Memory B cell (primary cell): ENCODE data around the gene SLC44A2.
A peak's percentile ranks its signal among the peaks of the same experiment; 100 is the strongest.

ENCODE experiments used
- ATAC-seq: fragments of 150-1000 bp; cut with Tn5 transposase; 2 replicates; pipeline ENCODE4 v1.10.0; 2021; ENCODE audit warnings: low read depth, mild to moderate bottlenecking, moderate library complexity
- DNase-seq, 2 donors: peaks; one replicate each; pipeline ENCODE4 v3.0.0; 2022; ENCODE audit warnings: low spot score in 2 of 2
- H3K27ac Mint-ChIP-seq: one replicate; pipeline ENCODE4 v1.8.0; 2022; ENCODE audit warnings: mild to moderate bottlenecking, moderate library complexity, mixed read lengths
- H3K27me3 Mint-ChIP-seq: one replicate; pipeline ENCODE4 v1.8.0; 2022; ENCODE audit warnings: mixed read lengths
- H3K36me3 Mint-ChIP-seq: one replicate; pipeline ENCODE4 v1.8.0; 2022; ENCODE audit warnings: mild to moderate bottlenecking, mixed read lengths
- H3K4me1 Mint-ChIP-seq: one replicate; pipeline ENCODE4 v1.8.0; 2022; ENCODE audit warnings: mixed read lengths
- H3K4me3 Mint-ChIP-seq: one replicate; pipeline ENCODE4 v1.8.0; 2022; ENCODE audit warnings: mild to moderate bottlenecking, moderate library complexity, mixed read lengths
- H3K9me3 Mint-ChIP-seq: one replicate; pipeline ENCODE4 v1.8.0; 2022; ENCODE audit warnings: mixed read lengths

The SLC44A2 gene

GRCh38 chr19:10603084-10603872 is 22.1 kb upstream of the SLC44A2 start:
- no peaks in the 10 kb centered on the region for H3K27me3 Mint-ChIP-seq
- H3K9me3 Mint-ChIP-seq = no peaks in the 10 kb centered on the region
- peak overlapping the region; percentile 96 for H3K27ac Mint-ChIP-seq
- ATAC-seq (peak; percentile 45), DNase-seq (peak in 1 of 2 donors; percentile 71)
- peaks cover 18% of the 10 kb centered on the region for H3K4me1 Mint-ChIP-seq
- peak overlapping the region; percentile 99 for H3K4me3 Mint-ChIP-seq
- peaks cover 4% of the 10 kb centered on the region for H3K36me3 Mint-ChIP-seq

DNA sequence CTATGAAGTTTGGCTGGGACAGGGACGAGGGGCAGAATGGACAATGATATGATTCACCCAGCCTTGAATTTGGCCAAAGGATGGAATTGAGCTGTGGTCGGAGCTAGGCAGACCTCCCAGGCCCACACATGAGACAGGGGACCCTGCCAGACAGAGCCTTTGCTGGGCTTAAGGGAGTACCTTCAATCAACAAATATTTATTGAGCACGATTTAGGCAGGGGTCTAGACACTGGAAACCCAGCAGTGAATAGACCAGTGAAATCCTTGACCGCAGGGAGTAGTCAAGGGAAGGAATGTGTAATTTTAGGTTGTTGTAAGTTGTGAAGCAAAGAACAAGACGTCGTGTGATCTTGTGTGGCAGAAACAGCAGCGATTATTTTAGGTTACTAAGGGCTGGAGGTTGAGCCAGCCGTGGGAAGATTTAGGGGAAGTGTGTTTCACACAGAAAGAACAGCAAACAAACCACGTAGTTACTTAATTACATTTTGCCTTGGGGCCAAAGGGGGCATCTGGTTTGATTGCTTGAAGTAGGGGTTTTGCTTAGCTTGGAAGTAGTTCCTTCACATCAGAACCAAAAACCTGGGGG is 21.4 kb upstream of the SLC44A2 start:
- H3K36me3 Mint-ChIP-seq = peaks cover 4% of the 10 kb centered on the region
- no peaks in the 10 kb centered on the region for H3K9me3 Mint-ChIP-seq
- DNase-seq = peak; percentile 62 to 66
- ATAC-seq = peak; percentile 54
- H3K27me3 Mint-ChIP-seq = no peaks in the 10 kb centered on the region
- H3K4me1 Mint-ChIP-seq = peaks cover 17% of the 10 kb centered on the region
- peak overlapping the region; percentile 99 for H3K4me3 Mint-ChIP-seq
- H3K27ac Mint-ChIP-seq = peak overlapping the region; percentile 96

- ATAC-seq = peak; percentile 28
- peaks cover 4% of the 10 kb centered on the region for H3K36me3 Mint-ChIP-seq
- DNase-seq = peak; percentile 30 to 56
- peaks cover 17% of the 10 kb centered on the region for H3K4me1 Mint-ChIP-seq
- H3K27ac Mint-ChIP-seq = peak overlapping the region; percentile 96
- no peaks in the 10 kb centered on the region for H3K9me3 Mint-ChIP-seq
- no peaks in the 10 kb centered on the region for H3K27me3 Mint-ChIP-seq
- peak overlapping the region; percentile 99 for H3K4me3 Mint-ChIP-seq
Measured at GRCh38 chr19:10604460-10604980, 20.8 kb upstream of the SLC44A2 start.

- H3K27ac Mint-ChIP-seq = no peak overlapping the region
- ATAC-seq (no peak), DNase-seq (no peak)
- H3K9me3 Mint-ChIP-seq = no peaks in the 10 kb centered on the region
- peaks cover 10% of the 10 kb centered on the region for H3K36me3 Mint-ChIP-seq
- no peaks in the 10 kb centered on the region for H3K27me3 Mint-ChIP-seq
- peaks cover 14% of the 10 kb centered on the region for H3K4me1 Mint-ChIP-seq
- H3K4me3 Mint-ChIP-seq = no peak overlapping the region
Measured at GRCh38 chr19:10611907-10612306, 13.4 kb upstream of the SLC44A2 start.

- H3K27ac Mint-ChIP-seq = peak overlapping the region; percentile 35
- H3K4me3 Mint-ChIP-seq = peak overlapping the region; percentile 24
- no peaks in the 10 kb centered on the region for H3K27me3 Mint-ChIP-seq
- peaks cover 19% of the 10 kb centered on the region for H3K4me1 Mint-ChIP-seq
- H3K9me3 Mint-ChIP-seq = no peaks in the 10 kb centered on the region
- no peak for ATAC-seq
- no peak for DNase-seq
- H3K36me3 Mint-ChIP-seq = peaks cover 13% of the 10 kb centered on the region
Measured at GRCh38 chr19:10612499-10613119, 12.7 kb upstream of the SLC44A2 start.

DNA sequence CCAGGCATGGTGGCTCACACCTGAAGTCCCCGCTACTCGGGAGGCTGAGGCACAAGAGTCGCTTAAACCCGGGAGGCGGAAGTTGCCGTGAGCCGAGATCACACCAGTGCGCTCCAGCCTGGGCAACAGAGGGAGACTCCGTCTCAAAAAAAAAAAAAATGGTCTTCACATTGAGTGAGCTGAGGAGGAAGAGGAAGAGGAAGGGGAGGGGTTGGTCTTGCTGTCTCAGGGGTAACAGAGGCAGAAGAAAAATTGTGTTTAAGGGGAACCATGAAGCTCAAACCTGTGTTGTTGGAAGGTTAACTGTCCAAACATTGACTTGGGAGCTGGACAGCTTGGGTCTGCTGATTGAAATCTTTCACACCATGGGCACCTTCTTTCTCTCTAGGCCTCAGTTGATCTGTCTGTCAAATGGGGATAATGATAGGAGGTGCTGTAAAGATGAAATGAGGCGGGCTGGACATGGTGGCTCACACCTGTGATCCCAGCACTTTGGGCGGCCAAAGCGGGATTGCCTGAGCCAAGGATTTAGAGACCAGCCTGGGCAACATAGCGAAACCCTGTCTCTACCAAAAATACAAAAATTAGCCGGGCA is 9.8 kb upstream of the SLC44A2 start:
- DNase-seq = no peak
- Mint-ChIP-seq H3K27ac (peak overlapping the region; percentile 77), H3K9me3 (no peaks in the 10 kb centered on the region), H3K4me3 (peak overlapping the region; percentile 67), H3K4me1 (peaks cover 22% of the 10 kb centered on the region), H3K27me3 (no peaks in the 10 kb centered on the region), H3K36me3 (peaks cover 17% of the 10 kb centered on the region)
- ATAC-seq = peak; percentile 87

DNA sequence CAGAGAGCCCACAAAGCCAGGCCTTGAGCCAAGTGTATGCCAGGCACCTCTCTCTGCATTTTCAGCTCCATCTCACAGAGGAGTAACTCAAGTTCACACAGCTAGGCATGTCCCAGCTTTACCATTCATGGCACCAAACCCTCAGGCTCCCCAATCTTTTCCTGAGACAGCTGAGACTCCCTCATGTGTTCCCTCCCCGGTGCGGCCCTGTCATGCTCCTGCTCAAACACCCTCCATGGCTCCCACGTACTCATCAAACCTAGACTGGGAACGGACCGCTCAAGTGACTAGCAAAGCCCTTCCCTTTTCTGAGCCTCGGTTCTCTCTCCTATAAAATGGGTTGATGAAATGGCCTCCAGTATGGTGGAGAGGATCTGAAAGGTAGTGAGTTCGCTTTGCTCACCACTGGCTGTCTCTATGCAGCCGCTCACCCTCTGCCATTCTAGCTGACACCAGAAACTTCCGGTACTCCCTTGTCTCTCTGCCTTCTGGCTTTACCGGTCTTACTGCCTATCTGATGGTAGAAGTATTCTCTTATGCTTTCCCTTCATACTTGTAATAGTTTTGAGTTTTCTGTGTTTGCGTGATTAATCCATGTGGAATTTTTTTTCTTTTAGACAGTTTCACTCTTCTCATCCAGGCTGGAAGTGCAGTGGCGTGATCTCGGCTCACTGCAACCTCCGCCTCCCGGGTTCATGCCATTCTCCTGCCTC is 7.8 kb upstream of the SLC44A2 start:
- Mint-ChIP-seq H3K9me3 (no peaks in the 10 kb centered on the region), H3K36me3 (peaks cover 25% of the 10 kb centered on the region), H3K27ac (peak overlapping the region; percentile 81), H3K4me1 (peaks cover 34% of the 10 kb centered on the region), H3K27me3 (no peaks in the 10 kb centered on the region), H3K4me3 (peak overlapping the region; percentile 32)
- DNase-seq (no peak), ATAC-seq (no peak)

- no peaks in the 10 kb centered on the region for H3K9me3 Mint-ChIP-seq
- peaks cover 20% of the 10 kb centered on the region for H3K36me3 Mint-ChIP-seq
- DNase-seq = no peak
- ATAC-seq = no peak
- H3K4me3 Mint-ChIP-seq = no peak overlapping the region
- no peaks in the 10 kb centered on the region for H3K27me3 Mint-ChIP-seq
- no peak overlapping the region for H3K27ac Mint-ChIP-seq
- H3K4me1 Mint-ChIP-seq = peaks cover 35% of the 10 kb centered on the region
Measured at GRCh38 chr19:10618846-10619245, 6.5 kb upstream of the SLC44A2 start.

DNA sequence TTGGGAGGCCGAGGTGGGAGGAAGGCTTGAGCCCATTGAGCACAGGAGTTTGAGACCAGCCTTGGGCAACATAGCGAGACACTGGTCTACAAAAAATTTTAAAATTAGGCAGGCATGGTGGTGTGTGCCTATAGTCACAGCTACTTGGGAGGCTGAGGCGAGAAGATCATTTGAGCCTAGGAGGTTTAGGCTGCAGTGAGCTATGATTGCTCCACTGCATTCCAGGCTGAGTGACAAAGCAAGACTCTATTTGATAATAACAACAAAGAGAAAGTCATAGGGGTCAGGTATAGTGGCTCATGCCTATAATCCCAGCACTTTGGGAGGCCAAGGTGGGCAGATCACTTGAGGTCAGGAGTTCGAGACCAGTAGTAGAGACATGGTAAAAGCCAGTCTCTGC is 4.6 kb upstream of the SLC44A2 start:
- H3K9me3 Mint-ChIP-seq = no peaks in the 10 kb centered on the region
- no peak overlapping the region for H3K4me3 Mint-ChIP-seq
- no peak for DNase-seq
- H3K36me3 Mint-ChIP-seq = peaks cover 15% of the 10 kb centered on the region
- ATAC-seq = no peak
- H3K4me1 Mint-ChIP-seq = peaks cover 33% of the 10 kb centered on the region
- H3K27me3 Mint-ChIP-seq = no peaks in the 10 kb centered on the region
- H3K27ac Mint-ChIP-seq = peak overlapping the region; percentile 60

GRCh38 chr19:10621966-10622365 is 3.4 kb upstream of the SLC44A2 start:
- H3K4me1 Mint-ChIP-seq = peaks cover 32% of the 10 kb centered on the region
- no peaks in the 10 kb centered on the region for H3K9me3 Mint-ChIP-seq
- DNase-seq = no peak
- ATAC-seq = no peak
- H3K36me3 Mint-ChIP-seq = peaks cover 15% of the 10 kb centered on the region
- peak overlapping the region; percentile 12 for H3K27ac Mint-ChIP-seq
- no peak overlapping the region for H3K4me3 Mint-ChIP-seq
- no peaks in the 10 kb centered on the region for H3K27me3 Mint-ChIP-seq

DNA sequence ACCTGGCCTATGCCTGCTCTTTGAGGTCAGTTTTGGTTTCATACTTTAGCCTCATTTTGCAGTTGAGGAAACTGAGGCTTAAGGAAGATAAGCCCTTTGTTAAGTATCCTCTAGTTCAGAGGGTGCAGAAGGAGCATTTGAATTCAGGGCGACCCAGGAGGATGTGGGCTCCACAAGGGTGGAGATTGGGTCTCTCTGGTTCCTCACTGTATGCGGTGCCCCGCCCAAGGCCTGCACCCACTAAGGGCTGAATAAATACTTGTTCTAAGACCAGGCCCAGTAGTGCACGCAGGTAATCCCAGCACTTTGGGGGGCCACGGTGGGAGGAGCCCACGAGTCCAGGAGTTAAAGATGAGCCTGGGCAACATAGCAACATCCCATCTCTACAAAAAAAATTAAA is 768 bp upstream of the SLC44A2 start:
- Mint-ChIP-seq H3K9me3 (no peaks in the 10 kb centered on the region), H3K27ac (no peak overlapping the region), H3K27me3 (no peaks in the 10 kb centered on the region), H3K36me3 (peaks cover 18% of the 10 kb centered on the region), H3K4me3 (no peak overlapping the region), H3K4me1 (peaks cover 27% of the 10 kb centered on the region)
- ATAC-seq (peak; percentile 27), DNase-seq (no peak)

GRCh38 chr19:10625762-10626138 is 397 bp downstream of the SLC44A2 start:
- Mint-ChIP-seq H3K4me3 (no peak overlapping the region), H3K27me3 (no peaks in the 10 kb centered on the region), H3K9me3 (no peaks in the 10 kb centered on the region), H3K4me1 (peaks cover 24% of the 10 kb centered on the region), H3K36me3 (peaks cover 15% of the 10 kb centered on the region), H3K27ac (no peak overlapping the region)
- DNase-seq (no peak), ATAC-seq (no peak)

DNA sequence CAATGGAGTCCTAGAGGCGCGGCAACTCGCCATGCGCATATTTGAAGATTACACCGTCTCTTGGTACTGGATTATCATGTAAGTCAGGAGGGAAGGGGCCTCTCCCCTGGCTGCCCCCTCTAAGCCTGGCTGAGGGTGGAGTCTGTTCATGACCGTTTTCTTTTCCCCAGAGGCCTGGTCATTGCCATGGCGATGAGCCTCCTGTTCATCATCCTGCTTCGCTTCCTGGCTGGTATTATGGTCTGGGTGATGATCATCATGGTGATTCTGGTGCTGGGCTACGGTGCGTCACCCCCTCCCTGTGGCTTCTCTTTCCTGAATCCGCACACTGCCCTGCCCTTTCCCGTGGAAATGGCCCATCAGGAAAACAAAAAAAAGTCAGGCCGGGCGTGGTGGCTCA is 6.5 kb downstream of the SLC44A2 start:
- Mint-ChIP-seq H3K4me3 (no peak overlapping the region), H3K4me1 (peaks cover 13% of the 10 kb centered on the region), H3K9me3 (no peaks in the 10 kb centered on the region), H3K27ac (no peak overlapping the region), H3K36me3 (peaks cover 39% of the 10 kb centered on the region), H3K27me3 (no peaks in the 10 kb centered on the region)
- ATAC-seq (no peak), DNase-seq (no peak)
